ENCODE measurements around the gene PCDHGC4.
A peak's percentile ranks its signal among the peaks of the same experiment; 100 is the strongest.

Gene PCDHGC4

GRCh38 chr5:141484641-141485311 is at the start of gene PCDHGC4:
TSS of gene PCDHGC4 (plus strand) at chr5:141485030. CDS start at chr5:141485174, 144 bp downstream.
- ChIA-PET POLR2A (no interaction called here), CTCF (interaction anchor here (0.7 to 3.5 kb wide), 14 partner anchors 8 to 79 kb away, joined by 3 to 28 read pairs (median 5); partner anchors contain the start of genes PCDHGA10, PCDHGB7 and PCDHGC3)
- DNase-seq (ENCODE audit: extremely low spot score): peak; percentile 35
- TF ChIP-seq CTCF (IDR thresholded peaks at IDR 0.05; ENCODE audit: control extremely low read depth, extremely low read depth, low read depth, missing control alignments): no peak

GRCh38 chr5:141437221-141437620 is 47.6 kb upstream of the PCDHGC4 start:
- no peak for TF ChIP-seq CTCF (IDR thresholded peaks at IDR 0.05; ENCODE audit: control extremely low read depth, extremely low read depth, low read depth, missing control alignments)
- POLR2A ChIA-PET: no interaction called here
- no peak for DNase-seq (ENCODE audit: extremely low spot score)
- CTCF ChIA-PET: interaction anchor here (1.2 to 1.6 kb wide), 4 partner anchors 16 to 127 kb away, joined by 3 to 5 read pairs (median 4); partner anchors contain the start of genes PCDHGA10 and PCDHGA11

- no peak for TF ChIP-seq CTCF (IDR thresholded peaks at IDR 0.05; ENCODE audit: control extremely low read depth, extremely low read depth, low read depth, missing control alignments)
- ChIA-PET CTCF (interaction anchor here (1.4 kb wide), 1 partner anchor 118 kb away, joined by 3 read pairs; no protein-coding TSS in a partner anchor), POLR2A (no interaction called here)
- DNase-seq (ENCODE audit: extremely low spot score): no peak
These were observed 45.3 kb upstream of the PCDHGC4 start for GRCh38 chr5:141439411-141440141.

- no peak for TF ChIP-seq CTCF (IDR thresholded peaks at IDR 0.05; ENCODE audit: control extremely low read depth, extremely low read depth, low read depth, missing control alignments)
- no peak for DNase-seq (ENCODE audit: extremely low spot score)
- POLR2A ChIA-PET: no interaction called here
- CTCF ChIA-PET: no interaction called here
These were observed 44.5 kb upstream of the PCDHGC4 start for GRCh38 chr5:141440341-141440740.

GRCh38 chr5:141441571-141442170 is 43.2 kb upstream of the PCDHGC4 start:
- ChIA-PET POLR2A (no interaction called here), CTCF (interaction anchor here (0.9 to 1.4 kb wide), 2 partner anchors 21 to 122 kb away, joined by 3 to 5 read pairs; partner anchors contain the start of gene PCDHGA11)
- TF ChIP-seq CTCF (IDR thresholded peaks at IDR 0.05; ENCODE audit: control extremely low read depth, extremely low read depth, low read depth, missing control alignments): no peak
- no peak for DNase-seq (ENCODE audit: extremely low spot score)

- no peak for TF ChIP-seq CTCF (IDR thresholded peaks at IDR 0.05; ENCODE audit: control extremely low read depth, extremely low read depth, low read depth, missing control alignments)
- ChIA-PET POLR2A (no interaction called here), CTCF (interaction anchor here (1.1 to 2.0 kb wide), 3 partner anchors 10 to 98 kb away, joined by 6 to 7 read pairs (median 7); partner anchors contain the start of gene PCDHGC3)
- no peak for DNase-seq (ENCODE audit: extremely low spot score)
These were observed 19.5 kb upstream of the PCDHGC4 start for GRCh38 chr5:141465351-141465750.

All from GM10248 (cell line).